GM21737 (cell line): Measurements from ENCODE around the gene ARMCX2.
A peak's percentile ranks its signal among the peaks of the same experiment; 100 is the strongest.
"Not testable (repeated sequence)": the region's sequence is repeated elsewhere in the genome, so short reads cannot be mapped to it uniquely, and the experiment has no call there.

Experiments
- ATAC-seq: cut with Tn5 transposase; IDR thresholded peaks from one replicate; pipeline ENCODE4 v1.9.1; 2021; ENCODE audit warnings: mild to moderate bottlenecking, moderate library complexity; ENCODE audit not compliant: unreplicated experiment

Gene ARMCX2

GRCh38 chrX:101659601-101660063 is at the start of gene ARMCX2:
Gene ARMCX2, minus strand, starts transcription at chrX:101659850. Its CDS starts 2,262 bp downstream, at chrX:101657588.
- ATAC-seq, result no peak

- ATAC-seq, result no peak
These were observed 49.7 kb upstream of the ARMCX2 start for GRCh38 chrX:101709384-101709783.

- no peak for ATAC-seq
These were observed 48.5 kb upstream of the ARMCX2 start for GRCh38 chrX:101708163-101708562.

GRCh38 chrX:101693476-101693875 is 33.8 kb upstream of the ARMCX2 start:
- ATAC-seq, result peak; percentile 82

- no peak for ATAC-seq
These were observed 32.2 kb upstream of the ARMCX2 start for GRCh38 chrX:101691835-101692234.

- ATAC-seq, result no peak
These were observed 26.9 kb upstream of the ARMCX2 start for GRCh38 chrX:101686574-101686973.

GRCh38 chrX:101685923-101686322 is 26.3 kb upstream of the ARMCX2 start:
- ATAC-seq, result no peak

GRCh38 chrX:101682723-101683122 is 23.1 kb upstream of the ARMCX2 start:
- ATAC-seq, result no peak

GRCh38 chrX:101677028-101677427 is 17.4 kb upstream of the ARMCX2 start:
- no peak for ATAC-seq

GRCh38 chrX:101676571-101676970 is 16.9 kb upstream of the ARMCX2 start:
- ATAC-seq, result no peak

- no peak for ATAC-seq
These were observed 8.5 kb upstream of the ARMCX2 start for GRCh38 chrX:101668143-101668542.

GRCh38 chrX:101658661-101659491 is 774 bp downstream of the ARMCX2 start:
- ATAC-seq, result no peak

- ATAC-seq, result no peak
These were observed 2.2 kb downstream of the ARMCX2 start for GRCh38 chrX:101657495-101657894.

GRCh38 chrX:101656817-101657216 is 2.8 kb downstream of the ARMCX2 start:
- no peak for ATAC-seq

- no peak for ATAC-seq
These were observed 4.1 kb downstream of the ARMCX2 start for GRCh38 chrX:101655534-101655933.

- ATAC-seq, result not testable (repeated sequence)
These were observed 11.9 kb downstream of the ARMCX2 start for GRCh38 chrX:101647716-101648115.

GRCh38 chrX:101642093-101642492 is 17.6 kb downstream of the ARMCX2 start:
- ATAC-seq, result no peak

GRCh38 chrX:101639583-101639982 is 20.1 kb downstream of the ARMCX2 start:
- no peak for ATAC-seq

- no peak for ATAC-seq
These were observed 40.3 kb downstream of the ARMCX2 start for GRCh38 chrX:101619364-101619763.

GRCh38 chrX:101617211-101618191 is 42.1 kb downstream of the ARMCX2 start, which contains the start of gene ARMCX6:
Gene ARMCX6, minus strand, starts transcription at chrX:101618000. Its CDS starts 1,380 bp downstream, at chrX:101616620.
- peak; percentile 87 for ATAC-seq

GRCh38 chrX:101605728-101606127 is 53.9 kb downstream of the ARMCX2 start:
- no peak for ATAC-seq
